DND-41 (cell line): ENCODE data around the gene TMEFF1.

ENCODE experiments used
- EZH2 ChIP-seq: IDR thresholded peaks from 3 replicates; pipeline ENCODE4 v1.6.1; 2012; ENCODE audit warnings: borderline replicate concordance, low read depth, mild to moderate bottlenecking, moderate library complexity, low read length, inconsistent platforms; ENCODE audit not compliant: severe bottlenecking
- TF ChIP-seq, protein P1 (sequence below): IDR thresholded peaks from 2 replicates; pipeline ENCODE4 v1.5.1; 2012; ENCODE audit warnings: borderline replicate concordance, low read length, moderate library complexity, mild to moderate bottlenecking; ENCODE audit not compliant: poor library complexity, severe bottlenecking; ENCODE audit errors: extremely low read depth

DNA sequence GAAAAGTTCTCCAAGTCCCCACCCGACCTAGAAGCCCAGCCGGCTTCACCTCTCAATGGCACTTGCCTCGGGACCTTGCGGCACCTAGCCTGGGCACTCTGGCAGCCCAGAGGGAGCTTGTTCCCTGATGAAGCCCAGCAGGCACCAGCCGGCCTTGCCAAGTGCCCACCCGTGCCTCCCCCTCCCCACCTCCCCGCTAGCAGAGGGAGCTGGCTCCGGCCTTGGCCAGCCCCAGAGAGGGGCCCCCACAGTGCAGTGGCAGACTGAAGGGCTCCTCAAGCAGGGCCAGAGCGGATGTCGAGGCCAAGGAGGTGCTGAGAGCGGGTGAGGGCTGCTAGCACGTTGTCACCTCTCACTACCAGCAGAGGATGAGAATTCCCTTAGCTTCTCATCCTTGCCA lies 67.4 kb downstream of the TMEFF1 start:
- TF ChIP-seq, protein P1, sequence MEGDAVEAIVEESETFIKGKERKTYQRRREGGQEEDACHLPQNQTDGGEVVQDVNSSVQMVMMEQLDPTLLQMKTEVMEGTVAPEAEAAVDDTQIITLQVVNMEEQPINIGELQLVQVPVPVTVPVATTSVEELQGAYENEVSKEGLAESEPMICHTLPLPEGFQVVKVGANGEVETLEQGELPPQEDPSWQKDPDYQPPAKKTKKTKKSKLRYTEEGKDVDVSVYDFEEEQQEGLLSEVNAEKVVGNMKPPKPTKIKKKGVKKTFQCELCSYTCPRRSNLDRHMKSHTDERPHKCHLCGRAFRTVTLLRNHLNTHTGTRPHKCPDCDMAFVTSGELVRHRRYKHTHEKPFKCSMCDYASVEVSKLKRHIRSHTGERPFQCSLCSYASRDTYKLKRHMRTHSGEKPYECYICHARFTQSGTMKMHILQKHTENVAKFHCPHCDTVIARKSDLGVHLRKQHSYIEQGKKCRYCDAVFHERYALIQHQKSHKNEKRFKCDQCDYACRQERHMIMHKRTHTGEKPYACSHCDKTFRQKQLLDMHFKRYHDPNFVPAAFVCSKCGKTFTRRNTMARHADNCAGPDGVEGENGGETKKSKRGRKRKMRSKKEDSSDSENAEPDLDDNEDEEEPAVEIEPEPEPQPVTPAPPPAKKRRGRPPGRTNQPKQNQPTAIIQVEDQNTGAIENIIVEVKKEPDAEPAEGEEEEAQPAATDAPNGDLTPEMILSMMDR, result no peak
- TF ChIP-seq EZH2, result no peak
